Measurements from ENCODE around the gene CYP2E1. TPM values are rescaled to one million over a fixed set of nuclear protein-coding genes. Genes with fewer than 3 reads are reported as not detected.
"Not testable (repeated sequence)": the region's sequence is repeated elsewhere in the genome, so short reads cannot be mapped to it uniquely, and the experiment has no call there.

The CYP2E1 gene
- total RNA-seq, 1 donor: 1.3 TPM

DNA sequence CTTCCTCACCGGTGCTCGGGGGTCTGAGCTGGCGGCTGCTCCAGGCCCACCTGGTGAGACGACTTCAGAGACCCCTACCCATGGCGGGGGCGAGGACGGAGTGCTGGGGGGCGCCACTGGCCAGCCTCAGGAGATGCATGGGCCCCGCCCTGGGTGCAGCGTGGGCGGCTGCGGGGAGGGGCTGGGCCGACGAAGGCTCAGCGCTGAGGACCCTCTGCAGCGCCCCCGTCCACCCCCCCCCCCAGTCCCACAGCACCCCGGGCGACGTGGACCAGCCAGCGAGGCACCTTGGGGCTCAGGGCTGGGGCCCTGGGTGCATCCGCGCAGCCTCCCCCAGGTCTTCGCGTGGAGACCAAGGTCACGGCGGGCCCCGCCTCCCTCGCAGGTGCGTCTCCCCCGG lies 49.9 kb downstream of the CYP2E1 start:
- DNase-seq (ENCODE audit: low read depth); H3K4me3 ChIP-seq (ENCODE audit: low read depth, low read length): not testable (repeated sequence)

Other genes starting within 250 kb of the CYP2E1 start
- 56.7 and 66.9 TPM in 2 replicates for gene TUBGCP2, start 218.5 kb upstream of the CYP2E1 start, total RNA-seq
- gene ZNF511, start 218.4 kb upstream of the CYP2E1 start, total RNA-seq: 21.2 and 27.1 TPM in 2 replicates
- gene CALY, start 190.5 kb upstream of the CYP2E1 start, total RNA-seq: not detected in 2 replicates
- not detected in 2 replicates for gene PRAP1, start 180.0 kb upstream of the CYP2E1 start, total RNA-seq
- 7.3 and 13.2 TPM in 2 replicates for gene FUOM, start 169.3 kb upstream of the CYP2E1 start, total RNA-seq
- gene ECHS1, start 154.0 kb upstream of the CYP2E1 start, total RNA-seq: 50.3 and 59.6 TPM in 2 replicates
- 6.4 and 7.8 TPM in 2 replicates for gene PAOX, start 148.1 kb upstream of the CYP2E1 start, total RNA-seq
- gene MTG1, start 133.2 kb upstream of the CYP2E1 start, total RNA-seq: 22.5 and 35.4 TPM in 2 replicates
- gene SPRN, start 102.7 kb upstream of the CYP2E1 start, total RNA-seq: 0.32 and 0.43 TPM in 2 replicates
- gene SCART1, start 73.4 kb upstream of the CYP2E1 start, total RNA-seq: 2.6 and 4.2 TPM in 2 replicates
- gene SYCE1, start 38.2 kb downstream of the CYP2E1 start, total RNA-seq: 1.3 and 1.6 TPM in 2 replicates
- under 0.01 TPM in 1 of 2 replicates, not detected in the other for gene FRG2B, start 99.4 kb downstream of the CYP2E1 start, total RNA-seq